Measurements from ENCODE around the gene ALG14.
"Not testable (repeated sequence)": the region's sequence is repeated elsewhere in the genome, so short reads cannot be mapped to it uniquely, and the experiment has no call there.

Gene ALG14

GRCh38 chr1:95021805-95022643, 50.7 kb downstream of the ALG14 start:
- Histone ChIP-seq H3K27me3 (replicated peaks) (no peaks in the 10 kb centered on the region), H3K4me3 (ENCODE audit: low read depth, low read length) (no peak overlapping the region), H3K36me3 (replicated peaks) (no peaks in the 10 kb centered on the region), H3K27ac (no peak overlapping the region)
- in situ Hi-C loops (cut with HindIII; ENCODE audit: low pct_ligation_motif_present, low sequenced_read_pairs): no loop called here
- no peak for DNase-seq
- TF ChIP-seq CTCF (IDR thresholded peaks at IDR 0.05; ENCODE audit: low read depth, low read length, missing control alignments): no peak

- Histone ChIP-seq H3K27ac (no peak overlapping the region), H3K4me3 (ENCODE audit: low read depth, low read length) (no peak overlapping the region), H3K27me3 (replicated peaks) (no peaks in the 10 kb centered on the region), H3K36me3 (replicated peaks) (no peaks in the 10 kb centered on the region)
- no peak for TF ChIP-seq CTCF (IDR thresholded peaks at IDR 0.05; ENCODE audit: low read depth, low read length, missing control alignments)
- no peak for DNase-seq
- in situ Hi-C loops (cut with HindIII; ENCODE audit: low pct_ligation_motif_present, low sequenced_read_pairs): no loop called here
These were observed 51.6 kb downstream of the ALG14 start for GRCh38 chr1:95021119-95021518.

DNA sequence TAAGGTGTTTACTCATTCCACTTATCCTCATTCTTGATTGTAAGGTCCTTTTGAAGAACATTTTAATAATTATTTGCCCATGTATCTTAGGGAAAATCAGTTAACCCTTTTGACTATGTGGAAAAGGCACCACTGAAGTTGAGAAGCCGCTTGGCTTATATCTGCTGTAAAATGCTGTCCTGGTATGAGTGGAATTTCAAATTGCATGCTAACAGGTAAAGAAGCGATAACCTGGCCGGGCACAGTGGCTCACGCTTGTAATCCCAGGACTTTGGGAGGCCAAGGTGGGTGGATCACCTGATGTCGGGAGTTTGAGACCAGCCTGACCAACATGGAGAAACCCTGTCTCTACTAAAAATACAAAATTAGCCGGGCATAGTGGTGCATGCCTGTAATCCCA, 53.3 kb downstream of the ALG14 start:
- H3K27me3 ChIP-seq (replicated peaks); H3K36me3 ChIP-seq (replicated peaks); H3K27ac ChIP-seq; H3K4me3 ChIP-seq (ENCODE audit: low read depth, low read length); DNase-seq; in situ Hi-C loops (cut with HindIII; ENCODE audit: low pct_ligation_motif_present, low sequenced_read_pairs): not testable (repeated sequence)

DNA sequence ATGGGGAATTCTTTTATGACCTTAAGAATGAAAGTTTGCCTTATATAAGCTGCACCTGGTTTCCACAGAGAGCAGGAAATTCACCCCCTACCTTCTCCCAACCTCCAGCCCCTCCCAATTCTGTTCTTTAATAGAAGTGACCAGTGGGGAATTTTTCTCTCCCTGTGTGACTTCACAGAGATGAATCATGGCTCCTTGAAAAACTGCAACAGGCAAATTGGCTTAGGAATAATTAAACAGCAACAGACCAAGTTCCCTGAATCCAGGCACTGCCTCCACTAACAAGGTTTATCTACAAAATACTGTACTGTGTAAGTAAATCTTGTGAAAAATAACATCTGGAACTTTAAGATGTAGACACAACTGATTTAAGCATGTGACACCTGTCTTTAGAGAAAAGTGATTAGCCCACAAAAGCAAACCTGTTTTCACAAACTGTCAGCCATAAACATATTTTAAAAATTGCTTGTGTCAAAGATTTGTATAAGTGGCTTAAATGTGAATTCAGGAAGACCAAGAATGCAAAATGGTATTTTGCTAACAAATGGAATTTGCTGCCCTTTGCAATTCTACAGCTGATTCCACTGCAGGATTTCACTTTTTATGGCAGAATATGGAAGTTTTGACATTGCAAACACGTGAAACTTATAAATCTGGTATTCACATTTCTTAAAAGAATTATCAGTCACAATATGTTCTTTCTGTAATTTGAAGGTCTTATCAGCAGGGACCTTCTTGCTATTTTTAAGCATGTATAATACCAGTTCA, 54.0 kb downstream of the ALG14 start:
- no peak for DNase-seq
- no peak overlapping the region for H3K27ac ChIP-seq
- in situ Hi-C loops (cut with HindIII; ENCODE audit: low pct_ligation_motif_present, low sequenced_read_pairs): no loop called here
- no peak for TF ChIP-seq CTCF (IDR thresholded peaks at IDR 0.05; ENCODE audit: low read depth, low read length, missing control alignments)
- no peaks in the 10 kb centered on the region for H3K36me3 ChIP-seq (replicated peaks)
- no peaks in the 10 kb centered on the region for H3K27me3 ChIP-seq (replicated peaks)
- no peak overlapping the region for H3K4me3 ChIP-seq (ENCODE audit: low read depth, low read length)

DNA sequence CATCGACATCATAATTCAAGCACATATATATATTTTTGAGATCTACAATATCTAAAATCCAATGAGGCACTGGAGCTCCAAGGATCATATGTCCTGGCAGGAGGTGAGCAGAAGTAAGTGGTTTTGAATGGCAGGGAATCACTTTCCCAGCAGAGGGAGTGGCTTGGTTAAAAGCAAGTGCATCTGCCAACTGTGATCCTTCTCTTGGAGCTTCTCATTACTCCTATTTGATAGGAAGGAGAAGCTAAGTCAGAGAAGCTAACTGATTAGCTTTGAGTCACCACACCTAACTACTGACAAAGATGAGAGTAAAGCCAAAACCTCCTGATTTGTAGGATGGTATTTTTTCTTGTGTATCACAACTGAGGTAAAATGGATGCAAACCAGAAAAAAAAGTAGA, 55.0 kb downstream of the ALG14 start:
- Histone ChIP-seq H3K27me3 (replicated peaks) (no peaks in the 10 kb centered on the region), H3K27ac (no peak overlapping the region), H3K4me3 (ENCODE audit: low read depth, low read length) (no peak overlapping the region), H3K36me3 (replicated peaks) (no peaks in the 10 kb centered on the region)
- no peak for DNase-seq
- in situ Hi-C loops (cut with HindIII; ENCODE audit: low pct_ligation_motif_present, low sequenced_read_pairs): no loop called here
- TF ChIP-seq CTCF (IDR thresholded peaks at IDR 0.05; ENCODE audit: low read depth, low read length, missing control alignments): no peak

GRCh38 chr1:95015076-95015475, 57.7 kb downstream of the ALG14 start:
- H3K4me3 ChIP-seq (ENCODE audit: low read depth, low read length): no peak overlapping the region
- H3K27ac ChIP-seq: no peak overlapping the region
- H3K27me3 ChIP-seq (replicated peaks): no peaks in the 10 kb centered on the region
- in situ Hi-C loops (cut with HindIII; ENCODE audit: low pct_ligation_motif_present, low sequenced_read_pairs): no loop called here
- DNase-seq: no peak
- H3K36me3 ChIP-seq (replicated peaks): no peaks in the 10 kb centered on the region
- TF ChIP-seq CTCF (IDR thresholded peaks at IDR 0.05; ENCODE audit: low read depth, low read length, missing control alignments): no peak
